NCI-H2107 (cell line): Measurements from ENCODE around the gene FAM184A.
"Not testable (repeated sequence)": the region's sequence is repeated elsewhere in the genome, so short reads cannot be mapped to it uniquely, and the experiment has no call there.

Experiments used
- DNase-seq: peaks from one replicate; lab custom pipeline; 2025; lab: John Stamatoyannopoulos, UW

FAM184A gene

GRCh38 chr6:119020597-119021561, 57.6 kb downstream of the FAM184A start:
- DNase-seq: no peak

- DNase-seq: not testable (repeated sequence)
Observed at GRCh38 chr6:119015165-119015564, 63.3 kb downstream of the FAM184A start.

- no peak for DNase-seq
Observed at GRCh38 chr6:119012521-119012920, 65.9 kb downstream of the FAM184A start.

- DNase-seq: not testable (repeated sequence)
Observed at GRCh38 chr6:119009266-119009665, 69.2 kb downstream of the FAM184A start.

- no peak for DNase-seq
Observed at GRCh38 chr6:119006974-119007373, 71.5 kb downstream of the FAM184A start.

GRCh38 chr6:119002069-119002468, 76.4 kb downstream of the FAM184A start:
- no peak for DNase-seq

GRCh38 chr6:118999494-119000040, 78.9 kb downstream of the FAM184A start:
- no peak for DNase-seq

GRCh38 chr6:118997426-118997825, 81.0 kb downstream of the FAM184A start:
- not testable (repeated sequence) for DNase-seq

GRCh38 chr6:118996289-118996820, 82.1 kb downstream of the FAM184A start:
- DNase-seq: no peak

GRCh38 chr6:118993803-118994251, 84.6 kb downstream of the FAM184A start:
- no peak for DNase-seq

GRCh38 chr6:118993358-118993757, 85.1 kb downstream of the FAM184A start:
- DNase-seq: no peak

GRCh38 chr6:118992186-118992795, 86.2 kb downstream of the FAM184A start:
- DNase-seq: no peak

- DNase-seq: no peak
Observed at GRCh38 chr6:118986312-118986711, 92.2 kb downstream of the FAM184A start.

- no peak for DNase-seq
Observed at GRCh38 chr6:118985123-118985830, 93.2 kb downstream of the FAM184A start.

- DNase-seq: no peak
Observed at GRCh38 chr6:118984342-118984741, 94.1 kb downstream of the FAM184A start.

GRCh38 chr6:118982575-118982911, 95.9 kb downstream of the FAM184A start:
- DNase-seq: no peak

- no peak for DNase-seq
Observed at GRCh38 chr6:118981884-118982574, 96.4 kb downstream of the FAM184A start.

- DNase-seq: no peak
Observed at GRCh38 chr6:118980063-118980462, 98.4 kb downstream of the FAM184A start.

- no peak for DNase-seq
Observed at GRCh38 chr6:118974790-118975189, 103.7 kb downstream of the FAM184A start.

GRCh38 chr6:118971682-118972081, 106.8 kb downstream of the FAM184A start:
- DNase-seq: no peak

- no peak for DNase-seq
Observed at GRCh38 chr6:118970866-118971265, 107.6 kb downstream of the FAM184A start.
